ENCODE measurements around the gene ACKR2.

ACKR2 gene

DNA sequence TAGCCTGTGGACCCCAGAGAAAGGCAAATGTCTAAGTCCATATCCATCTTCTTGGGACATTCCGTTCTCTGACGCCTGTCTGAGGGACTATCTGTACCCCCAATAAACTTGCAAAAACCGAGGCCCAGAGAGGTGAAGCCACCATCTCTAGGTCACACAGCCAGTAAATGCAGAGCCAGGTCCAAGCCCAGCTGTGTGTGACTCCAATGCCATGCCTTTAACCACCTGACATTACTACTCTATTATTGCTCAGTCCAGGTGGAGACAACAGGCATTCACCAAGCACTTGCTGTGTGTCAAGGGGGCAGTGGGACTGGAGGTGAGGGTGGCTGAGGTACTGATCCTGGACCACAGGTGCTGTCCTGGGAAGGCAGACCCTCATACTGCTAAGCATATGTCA lies 41.0 kb downstream of the ACKR2 start:
- H3K36me3 ChIP-seq (ENCODE audit: control insufficient read depth, low read length), result no peaks in the 10 kb centered on the region
- H3K4me1 ChIP-seq (ENCODE audit: control insufficient read depth, low read length), result peaks cover 17% of the 10 kb centered on the region
- no peaks in the 10 kb centered on the region for H3K9me2 ChIP-seq (replicated peaks; ENCODE audit: control insufficient read depth, low read length)
- TF ChIP-seq, protein P1, sequence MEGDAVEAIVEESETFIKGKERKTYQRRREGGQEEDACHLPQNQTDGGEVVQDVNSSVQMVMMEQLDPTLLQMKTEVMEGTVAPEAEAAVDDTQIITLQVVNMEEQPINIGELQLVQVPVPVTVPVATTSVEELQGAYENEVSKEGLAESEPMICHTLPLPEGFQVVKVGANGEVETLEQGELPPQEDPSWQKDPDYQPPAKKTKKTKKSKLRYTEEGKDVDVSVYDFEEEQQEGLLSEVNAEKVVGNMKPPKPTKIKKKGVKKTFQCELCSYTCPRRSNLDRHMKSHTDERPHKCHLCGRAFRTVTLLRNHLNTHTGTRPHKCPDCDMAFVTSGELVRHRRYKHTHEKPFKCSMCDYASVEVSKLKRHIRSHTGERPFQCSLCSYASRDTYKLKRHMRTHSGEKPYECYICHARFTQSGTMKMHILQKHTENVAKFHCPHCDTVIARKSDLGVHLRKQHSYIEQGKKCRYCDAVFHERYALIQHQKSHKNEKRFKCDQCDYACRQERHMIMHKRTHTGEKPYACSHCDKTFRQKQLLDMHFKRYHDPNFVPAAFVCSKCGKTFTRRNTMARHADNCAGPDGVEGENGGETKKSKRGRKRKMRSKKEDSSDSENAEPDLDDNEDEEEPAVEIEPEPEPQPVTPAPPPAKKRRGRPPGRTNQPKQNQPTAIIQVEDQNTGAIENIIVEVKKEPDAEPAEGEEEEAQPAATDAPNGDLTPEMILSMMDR (IDR thresholded peaks at IDR 0.05; ENCODE audit: low read depth, low read length, poor library complexity, severe bottlenecking), result no peak
- no peak for TF ChIP-seq EZH2phosphoT487 (IDR thresholded peaks at IDR 0.05; ENCODE audit: borderline replicate concordance, low read length)
- H3K27ac ChIP-seq (ENCODE audit: low read depth, low read length), result no peak overlapping the region
- no peaks in the 10 kb centered on the region for H3K9me3 ChIP-seq (ENCODE audit: control insufficient read depth, insufficient read depth, low read length)
- no peaks in the 10 kb centered on the region for H3F3A ChIP-seq (ENCODE audit: control insufficient read depth, insufficient read depth)
- H4K20me1 ChIP-seq (ENCODE audit: control insufficient read depth, insufficient read depth, low read depth, low read length), result no peaks in the 10 kb centered on the region
- H3K27me3 ChIP-seq (ENCODE audit: control insufficient read depth, low read length), result peaks cover 10% of the 10 kb centered on the region; the same call in 1 of the 2 replicates
- no peak overlapping the region for H3K4me2 ChIP-seq (ENCODE audit: low read length)
- no peaks in the 10 kb centered on the region for H3K79me2 ChIP-seq (ENCODE audit: control insufficient read depth, low read length)
- no peak overlapping the region for H3K4me3 ChIP-seq (ENCODE audit: low read length)

DNA sequence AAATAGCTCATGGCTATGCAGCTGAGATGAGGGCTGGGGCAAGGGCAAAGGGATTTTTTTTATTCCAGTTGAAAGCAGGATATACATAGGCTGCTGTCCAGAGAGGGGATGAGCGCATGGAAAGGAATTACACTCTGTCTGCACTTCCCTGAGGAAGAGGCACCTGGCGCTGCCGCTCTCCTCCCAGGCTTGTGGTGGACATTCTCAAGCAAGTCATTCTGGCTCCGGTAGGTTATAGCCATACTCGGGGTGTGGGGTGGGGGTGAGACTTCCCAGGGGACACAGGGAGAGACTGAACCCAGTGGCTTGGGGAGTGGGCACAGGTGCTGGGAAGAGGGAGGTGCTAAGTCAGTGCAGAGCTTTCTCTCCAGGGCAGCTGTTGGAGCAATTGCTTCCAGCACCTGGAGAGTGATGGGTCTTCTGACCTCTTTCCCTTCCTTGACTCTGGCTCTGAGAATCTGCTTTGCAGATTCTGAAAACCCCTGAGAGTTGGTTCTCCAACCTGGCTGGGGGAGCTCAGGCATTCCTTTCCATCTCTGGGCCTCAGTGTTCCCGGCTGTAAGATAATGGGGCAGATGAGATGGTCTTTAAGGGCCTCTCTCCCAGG lies 42.1 kb downstream of the ACKR2 start:
- no peaks in the 10 kb centered on the region for H3K9me3 ChIP-seq (ENCODE audit: control insufficient read depth, insufficient read depth, low read length)
- H3F3A ChIP-seq (ENCODE audit: control insufficient read depth, insufficient read depth), result no peaks in the 10 kb centered on the region
- H3K4me1 ChIP-seq (ENCODE audit: control insufficient read depth, low read length), result peaks cover 18% of the 10 kb centered on the region
- H3K79me2 ChIP-seq (ENCODE audit: control insufficient read depth, low read length), result no peaks in the 10 kb centered on the region
- peaks cover 16% of the 10 kb centered on the region; the same call in 1 of the 2 replicates for H3K27me3 ChIP-seq (ENCODE audit: control insufficient read depth, low read length)
- H3K4me2 ChIP-seq (ENCODE audit: low read length), result no peak overlapping the region
- no peaks in the 10 kb centered on the region for H4K20me1 ChIP-seq (ENCODE audit: control insufficient read depth, insufficient read depth, low read depth, low read length)
- TF ChIP-seq EZH2phosphoT487 (IDR thresholded peaks at IDR 0.05; ENCODE audit: borderline replicate concordance, low read length), result no peak
- TF ChIP-seq, protein P1 (IDR thresholded peaks at IDR 0.05; ENCODE audit: low read depth, low read length, poor library complexity, severe bottlenecking), result no peak
- no peak overlapping the region for H3K4me3 ChIP-seq (ENCODE audit: low read length)
- no peak overlapping the region for H3K27ac ChIP-seq (ENCODE audit: low read depth, low read length)
- no peaks in the 10 kb centered on the region for H3K9me2 ChIP-seq (replicated peaks; ENCODE audit: control insufficient read depth, low read length)
- H3K36me3 ChIP-seq (ENCODE audit: control insufficient read depth, low read length), result no peaks in the 10 kb centered on the region

DNA sequence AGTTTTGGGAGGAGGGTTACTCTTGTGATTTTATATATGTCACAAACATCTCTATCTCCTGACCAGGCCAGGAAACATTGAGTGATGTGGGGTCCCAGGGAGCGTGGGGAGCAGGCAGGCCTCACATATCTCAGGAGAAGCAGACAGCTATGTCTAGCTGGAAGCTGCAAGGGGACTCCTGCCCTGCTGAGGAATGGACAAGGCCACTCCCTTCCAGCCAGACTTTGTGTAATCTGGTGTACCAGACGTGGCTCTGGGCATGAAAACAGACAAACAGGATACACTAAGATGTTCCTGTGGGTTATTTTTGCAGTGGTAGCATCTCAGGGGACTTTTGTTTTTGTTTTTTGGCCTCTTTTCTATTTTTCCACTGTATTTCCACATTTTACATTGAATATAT lies 43.2 kb downstream of the ACKR2 start:
- TF ChIP-seq, protein P1 (IDR thresholded peaks at IDR 0.05; ENCODE audit: low read depth, low read length, poor library complexity, severe bottlenecking), result no peak
- no peak for TF ChIP-seq EZH2phosphoT487 (IDR thresholded peaks at IDR 0.05; ENCODE audit: borderline replicate concordance, low read length)
- H3F3A ChIP-seq (ENCODE audit: control insufficient read depth, insufficient read depth), result no peaks in the 10 kb centered on the region
- no peaks in the 10 kb centered on the region for H3K9me3 ChIP-seq (ENCODE audit: control insufficient read depth, insufficient read depth, low read length)
- H3K4me3 ChIP-seq (ENCODE audit: low read length), result no peak overlapping the region
- H3K79me2 ChIP-seq (ENCODE audit: control insufficient read depth, low read length), result no peaks in the 10 kb centered on the region
- peaks cover 12% of the 10 kb centered on the region for H3K4me1 ChIP-seq (ENCODE audit: control insufficient read depth, low read length)
- H3K4me2 ChIP-seq (ENCODE audit: low read length), result no peak overlapping the region
- no peaks in the 10 kb centered on the region for H3K9me2 ChIP-seq (replicated peaks; ENCODE audit: control insufficient read depth, low read length)
- H3K36me3 ChIP-seq (ENCODE audit: control insufficient read depth, low read length), result no peaks in the 10 kb centered on the region
- H3K27me3 ChIP-seq (ENCODE audit: control insufficient read depth, low read length), result peaks cover 16% of the 10 kb centered on the region; the same call in 1 of the 2 replicates
- H3K27ac ChIP-seq (ENCODE audit: low read depth, low read length), result no peak overlapping the region
- H4K20me1 ChIP-seq (ENCODE audit: control insufficient read depth, insufficient read depth, low read depth, low read length), result no peaks in the 10 kb centered on the region

Data from DOHH2 (cell line).